Renal cortex interstitium (tissue), 11 donors: ENCODE measurements around the gene BLTP3B. TPM values are rescaled to one million over a fixed set of nuclear protein-coding genes. Genes with fewer than 3 reads are reported as not detected.

Experiments
- DNase-seq, 11 donors: peaks; one replicate each; pipeline ENCODE4 v3.0.0-alpha.2; 2013; ENCODE audit warnings: low read depth in 9 of 11, low spot score in 4 of 11; ENCODE audit errors: extremely low read depth in 1 of 11
- polyA plus RNA-seq, 3 donors: library from polyadenylated mRNA; unstranded; fragments of 120-200 nt; gene quantifications; one replicate each; pipeline ENCODE4 v1.2.1, GENCODE V29; 2013; ENCODE audit not compliant: insufficient read length in 3 of 3

Gene BLTP3B
- polyA plus RNA-seq, 3 donors, result 19.4 to 24.5 (median 21.0) TPM

DNA sequence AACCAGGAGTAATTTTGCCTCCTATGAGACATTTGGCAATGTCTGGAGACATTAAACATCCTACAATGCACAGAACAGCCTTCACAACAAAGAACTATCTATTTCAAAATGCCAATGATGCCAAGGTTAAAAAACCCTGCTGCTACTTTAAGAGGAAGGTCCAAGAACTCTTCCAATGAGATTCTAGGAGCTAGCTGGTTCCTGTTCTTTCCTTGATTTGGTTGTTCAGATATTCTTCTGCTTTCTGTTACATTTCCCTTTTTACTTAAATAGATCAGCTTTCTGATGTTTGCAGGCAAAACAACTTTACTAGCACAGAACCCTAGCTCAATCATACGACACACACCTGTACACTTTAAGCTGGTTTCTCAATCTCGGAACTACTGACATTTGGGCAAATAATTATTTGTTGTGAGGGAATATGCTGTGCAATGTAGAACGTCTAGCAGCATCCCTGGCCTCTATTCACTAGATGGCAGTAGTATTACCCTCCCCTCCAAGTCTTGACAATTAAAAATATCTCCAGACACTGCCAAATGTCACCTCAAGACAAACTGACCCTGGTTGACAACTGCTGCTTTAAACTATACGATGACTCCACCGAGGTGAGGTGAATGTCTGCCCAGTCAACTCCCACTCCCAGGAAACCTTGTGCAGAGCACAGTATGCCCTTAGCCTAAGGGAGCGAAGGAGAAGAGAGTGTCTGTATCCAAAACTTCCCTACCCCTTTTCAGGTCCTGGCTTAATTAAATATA lies 4.4 kb downstream of the BLTP3B start:
- DNase-seq, result peak in 1 of 11 donors; percentile 17

- no peak for DNase-seq
Observed at GRCh38 chr12:100133200-100133599, 9.5 kb downstream of the BLTP3B start.

GRCh38 chr12:100128512-100128908 lies 14.2 kb downstream of the BLTP3B start:
- no peak for DNase-seq

GRCh38 chr12:100127766-100128511 lies 14.7 kb downstream of the BLTP3B start:
- DNase-seq, result no peak

DNA sequence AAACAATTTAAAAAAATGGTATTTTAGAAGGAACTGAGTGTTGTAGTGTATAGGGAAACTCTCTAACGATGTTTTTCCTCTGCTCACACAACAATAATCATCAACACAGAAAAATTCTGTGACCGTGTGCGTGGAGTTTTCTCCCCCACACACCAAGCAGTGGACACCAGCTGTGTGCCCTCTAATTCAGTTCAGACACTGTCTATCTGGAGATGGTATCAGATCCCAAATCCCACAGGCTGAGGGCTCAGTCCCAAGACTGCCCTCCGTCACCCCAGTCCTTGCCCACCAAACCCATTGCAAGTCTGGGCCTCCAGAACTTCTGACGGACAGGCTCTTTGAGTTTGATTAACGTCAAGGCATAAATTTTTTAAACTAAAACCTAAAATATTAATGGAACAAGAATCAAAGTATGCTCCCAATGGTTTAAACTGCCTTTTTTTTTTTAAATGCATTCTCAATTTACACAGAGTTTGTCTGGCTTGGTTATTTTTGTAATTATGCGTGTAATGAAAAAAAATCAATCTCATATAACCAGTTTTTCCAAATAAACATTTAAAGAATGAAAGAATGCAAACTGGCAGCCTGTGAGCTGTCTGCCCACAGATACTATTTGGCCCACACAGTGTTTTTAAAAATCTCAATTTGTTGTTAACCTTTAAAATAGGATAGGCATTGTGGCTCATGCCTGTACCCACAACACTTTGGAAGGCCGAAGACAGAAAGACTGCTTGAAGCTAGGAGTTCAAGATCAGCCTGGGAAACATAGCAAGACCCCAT lies 19.2 kb downstream of the BLTP3B start:
- DNase-seq, result no peak

GRCh38 chr12:100120355-100120754 lies 22.3 kb downstream of the BLTP3B start:
- DNase-seq, result no peak

- no peak for DNase-seq
Observed at GRCh38 chr12:100115291-100115690, 27.4 kb downstream of the BLTP3B start.

- DNase-seq, result no peak
Observed at GRCh38 chr12:100114574-100114973, 28.1 kb downstream of the BLTP3B start.

GRCh38 chr12:100110276-100110675 lies 32.4 kb downstream of the BLTP3B start:
- no peak for DNase-seq

GRCh38 chr12:100106861-100107260 lies 35.8 kb downstream of the BLTP3B start:
- DNase-seq, result no peak

DNA sequence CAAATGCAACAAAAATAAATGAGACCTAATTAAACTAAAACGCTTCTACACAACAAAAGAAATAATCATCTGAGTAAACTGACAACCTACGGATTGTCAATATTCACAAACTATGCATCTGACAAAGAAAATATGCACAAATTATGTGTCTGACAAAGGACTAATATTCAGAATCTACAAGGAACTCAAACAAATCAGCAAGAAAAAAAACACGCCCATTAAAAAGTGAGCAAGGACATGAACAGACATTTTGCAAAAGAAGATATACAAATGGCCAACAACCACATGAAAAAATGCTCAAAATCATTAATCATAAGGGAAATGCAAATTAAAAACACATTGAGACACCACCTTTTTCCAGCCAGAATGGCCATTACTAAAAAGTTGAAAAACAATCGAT lies 37.0 kb downstream of the BLTP3B start:
- no peak for DNase-seq

GRCh38 chr12:100101000-100101399 lies 41.7 kb downstream of the BLTP3B start:
- no peak for DNase-seq

Other genes starting within 250 kb of the BLTP3B start
- gene ANKS1B, start 157.9 kb downstream of the BLTP3B start, polyA plus RNA-seq, result 1 to 10 TPM; 3.9 to 5.2 (median 4.6) TPM
- 10 to 100 TPM; 33.5 to 39.4 (median 34.2) TPM for gene ACTR6, start 57.9 kb upstream of the BLTP3B start, polyA plus RNA-seq
- 1 to 10 TPM; 4.6 to 6.8 (median 5.4) TPM for gene DEPDC4, start 124.2 kb upstream of the BLTP3B start, polyA plus RNA-seq
- gene SCYL2, start 124.3 kb upstream of the BLTP3B start, polyA plus RNA-seq, result 10 to 100 TPM; 48.3 to 57.9 (median 57.6) TPM
- 1 to 10 TPM in 2 of 3 donors, under 1 TPM in 1; 0.23 to 1.2 (median 1.1) TPM for gene SLC17A8, start 214.2 kb upstream of the BLTP3B start, polyA plus RNA-seq